ENCODE measurements around the gene RIOK2.
"Not testable (repeated sequence)": the region's sequence is repeated elsewhere in the genome, so short reads cannot be mapped to it uniquely, and the experiment has no call there.

The RIOK2 gene

GRCh38 chr5:97183100-97183929, at the start of gene RIOK2:
Gene RIOK2 (minus strand): TSS chr5:97183247. CDS start chr5:97183191, 56 bp downstream.
- DNase-seq: peak; percentile 93 to 95

DNA sequence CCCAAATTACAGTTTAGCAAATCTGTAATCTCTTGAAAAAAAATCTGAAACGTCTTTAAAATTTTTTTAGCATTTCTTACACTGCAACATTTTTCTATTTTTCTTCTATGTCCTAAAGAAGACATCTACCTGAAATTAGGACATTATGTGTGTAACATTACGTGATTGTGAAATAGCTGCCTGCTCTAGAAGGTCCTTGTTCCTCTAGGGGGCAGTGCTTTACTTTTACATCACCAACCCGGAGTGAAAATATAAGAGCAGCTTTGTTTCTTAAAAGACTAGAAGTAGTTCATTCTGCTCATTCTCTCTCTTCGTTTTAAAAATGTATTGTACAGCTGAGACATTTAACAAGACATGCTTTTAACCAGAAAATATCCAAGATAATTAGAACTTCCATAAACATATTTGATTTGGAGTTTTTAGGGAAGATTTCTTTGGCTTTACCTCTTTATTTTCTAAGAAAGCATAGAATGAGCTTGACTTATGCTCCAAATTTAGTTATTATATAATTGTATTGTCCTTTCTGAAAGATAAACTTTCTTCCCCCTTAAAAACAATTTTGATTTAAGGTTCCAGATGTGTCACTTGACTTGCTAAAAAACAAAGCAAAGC, 48.1 kb upstream of the RIOK2 start:
- DNase-seq: peak in 1 of 2 experiments; percentile 1

DNA sequence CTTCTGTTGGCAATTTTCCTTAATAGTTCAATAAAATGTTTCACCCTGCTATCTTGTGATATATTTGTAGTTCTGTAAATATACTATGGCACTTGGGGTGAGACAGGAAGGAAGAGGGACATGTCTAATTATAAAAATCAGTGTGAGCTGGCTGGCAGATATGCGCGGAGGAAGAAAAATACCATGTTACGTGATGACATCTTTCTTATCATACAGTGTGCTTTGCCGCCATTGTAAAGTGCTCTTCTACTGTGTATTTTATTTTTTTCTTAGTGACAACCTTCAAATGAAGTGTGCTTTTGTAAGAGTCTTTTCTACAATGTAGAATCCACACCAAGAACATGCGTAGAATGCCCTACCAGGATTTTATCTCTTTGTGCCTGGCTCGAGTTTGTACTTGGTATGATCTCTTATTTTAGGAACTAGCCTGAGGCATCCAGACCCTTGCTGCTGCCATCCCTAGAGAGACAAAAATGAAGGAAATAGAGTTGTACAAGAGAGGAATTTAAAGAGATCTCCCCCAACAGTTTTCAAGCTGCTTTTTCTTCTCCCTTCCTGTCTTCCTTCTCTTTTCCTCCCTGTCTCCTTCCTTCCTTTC, 46.7 kb upstream of the RIOK2 start:
- no peak for DNase-seq

GRCh38 chr5:97229196-97229595, 46.1 kb upstream of the RIOK2 start:
- DNase-seq: no peak

DNA sequence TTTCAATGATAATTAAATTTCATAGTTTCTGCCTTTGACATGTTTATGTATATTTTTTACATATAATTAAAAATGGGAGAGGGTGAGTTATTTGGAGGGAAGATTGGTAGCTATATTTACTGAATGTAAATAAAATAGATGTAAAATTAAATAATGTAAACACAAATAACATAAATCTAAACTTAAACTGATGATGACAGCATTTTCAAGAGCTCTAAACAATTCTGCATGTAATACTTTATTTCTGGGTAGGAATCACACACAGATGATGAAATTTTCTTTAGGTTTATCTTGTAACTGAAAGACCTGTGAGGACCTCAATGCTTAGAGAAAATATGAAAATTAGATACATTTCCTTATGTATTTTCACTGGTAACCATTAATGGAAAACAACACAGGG, 42.2 kb upstream of the RIOK2 start:
- no peak for DNase-seq

DNA sequence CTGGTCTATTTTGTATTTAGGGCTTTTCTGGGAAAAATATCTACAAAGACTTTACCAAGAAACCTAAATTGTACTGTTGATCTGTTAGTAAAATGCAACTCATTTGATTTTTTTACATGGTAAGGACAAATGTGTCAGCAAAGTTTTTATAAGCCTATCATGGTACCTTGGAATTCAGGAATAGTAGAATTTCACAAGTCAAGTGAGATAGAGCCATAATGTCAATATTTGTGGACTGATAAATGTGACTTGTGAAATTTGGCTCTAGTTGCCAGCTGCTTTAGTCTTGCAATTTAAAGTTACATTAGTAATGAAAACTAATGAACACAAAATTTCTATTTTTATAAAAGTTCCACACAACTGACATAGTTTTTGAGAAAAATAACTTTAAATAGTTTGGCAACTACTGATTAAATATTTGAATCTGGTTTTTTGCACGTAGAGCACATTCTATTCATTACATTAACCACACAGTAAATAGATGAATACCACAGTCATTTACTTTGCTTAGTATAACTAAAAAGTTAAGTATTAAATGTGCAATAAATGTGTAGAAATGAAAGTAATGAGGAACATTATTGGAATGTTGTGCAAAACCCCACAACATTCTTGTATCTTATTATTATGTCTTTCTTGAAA, 41.2 kb upstream of the RIOK2 start:
- DNase-seq: no peak

- no peak for DNase-seq
These were observed 40.5 kb upstream of the RIOK2 start for GRCh38 chr5:97223596-97223995.

GRCh38 chr5:97209343-97209742, 26.3 kb upstream of the RIOK2 start:
- no peak for DNase-seq

DNA sequence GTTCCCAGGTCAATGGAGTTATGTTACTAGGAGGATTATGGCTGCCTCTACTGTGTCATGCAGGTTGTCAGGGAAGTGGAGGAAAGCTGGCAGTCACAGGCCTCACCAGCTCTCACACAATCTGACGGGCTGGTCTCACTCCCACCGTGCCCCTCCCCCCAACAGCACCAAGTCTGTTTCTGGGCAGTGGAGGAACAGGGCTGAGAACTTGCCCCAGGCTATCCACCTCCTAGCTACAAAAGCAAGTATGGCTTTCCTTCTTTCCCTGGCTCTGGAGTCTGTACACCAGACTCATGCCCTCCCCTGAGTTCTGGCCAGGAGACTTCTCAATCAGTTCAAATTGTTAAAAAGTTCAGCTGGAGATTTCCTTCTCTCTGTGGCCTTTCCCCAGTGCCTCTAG, 25.7 kb upstream of the RIOK2 start:
- DNase-seq: no peak

DNA sequence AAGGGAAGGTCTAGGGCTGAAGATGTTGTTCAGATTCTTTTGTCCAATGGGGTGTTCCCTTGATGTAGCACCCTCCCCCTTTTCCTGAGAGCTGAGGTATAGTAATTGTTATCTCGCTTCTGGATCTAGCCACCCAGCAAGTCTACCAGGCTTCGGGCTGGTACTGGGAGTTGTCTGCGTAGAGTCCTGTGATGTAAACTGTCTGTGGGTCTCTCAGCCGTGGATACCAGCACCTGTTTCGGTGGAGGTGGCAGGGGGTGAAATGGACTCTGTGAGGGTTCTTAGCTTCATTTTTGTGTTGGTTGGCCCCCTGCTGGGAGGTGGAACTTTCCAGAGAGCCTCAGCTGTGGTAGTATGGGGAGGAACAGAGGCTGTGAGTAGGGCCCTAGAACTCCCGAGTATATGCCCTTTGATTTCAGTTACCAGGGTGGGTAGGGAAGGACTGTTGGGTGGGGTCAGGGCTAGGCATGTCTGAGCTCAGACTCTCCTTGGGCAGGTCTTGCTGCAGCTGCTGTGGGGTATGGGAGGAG, 25.2 kb upstream of the RIOK2 start:
- DNase-seq: no peak

DNA sequence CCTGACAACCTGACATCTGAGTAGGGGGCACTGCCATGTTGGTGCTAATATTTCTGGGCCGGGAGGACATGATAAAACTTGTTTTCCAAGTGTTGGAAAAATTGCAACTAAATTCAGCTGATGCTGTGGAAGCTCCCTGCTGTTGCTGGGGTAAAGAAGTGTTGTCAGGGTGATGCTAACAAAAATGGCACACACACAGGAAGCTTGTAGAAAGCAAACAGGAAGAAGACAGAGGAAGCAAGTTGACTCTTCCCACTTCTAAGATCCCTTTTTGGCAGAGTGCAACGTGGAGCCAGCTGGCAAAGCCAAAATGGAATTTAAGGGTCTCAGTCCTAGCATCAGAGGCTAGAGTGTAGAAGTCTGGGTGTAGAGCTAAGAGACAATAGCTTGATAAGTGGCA, 11.3 kb upstream of the RIOK2 start:
- DNase-seq: no peak

- DNase-seq: no peak
These were observed 10.3 kb upstream of the RIOK2 start for GRCh38 chr5:97193355-97193688.

DNA sequence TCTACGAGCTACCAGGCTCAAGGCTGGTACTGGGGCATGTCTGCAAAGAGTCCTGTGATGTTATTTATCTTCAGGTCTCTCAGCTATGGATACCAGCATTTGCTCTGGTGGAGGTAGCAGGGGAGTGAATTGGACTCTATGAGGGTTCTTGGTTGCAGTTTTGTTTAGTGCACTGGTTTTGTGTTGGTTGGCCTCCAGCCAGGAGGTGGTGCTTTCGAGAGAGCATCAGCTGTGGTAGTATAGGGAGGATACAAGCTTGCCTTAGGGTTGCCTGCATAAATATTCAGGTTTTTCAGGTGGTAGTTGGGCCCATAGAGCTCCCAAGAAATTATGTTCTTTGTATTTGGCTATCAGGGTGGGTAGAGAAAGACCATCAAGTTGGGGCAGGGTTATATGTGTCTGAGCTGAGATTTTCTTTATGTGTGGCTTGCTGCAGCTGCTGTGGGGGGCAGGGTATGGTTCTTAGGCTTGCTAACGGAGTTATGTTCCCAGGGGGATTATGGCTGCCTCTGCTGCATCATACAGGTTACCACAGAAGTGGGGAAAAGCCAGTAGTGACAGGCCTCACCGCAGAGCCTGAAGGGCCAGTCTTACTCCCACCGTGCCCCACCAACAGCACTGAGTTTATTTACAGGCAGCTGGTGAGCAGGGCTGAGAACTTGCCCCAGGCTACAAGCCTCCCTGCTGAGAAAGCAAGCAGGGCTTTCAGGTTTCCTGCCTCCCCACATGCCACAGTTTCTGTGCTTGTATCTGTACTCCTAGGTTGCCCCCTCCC, 9.7 kb upstream of the RIOK2 start:
- no peak for DNase-seq

DNA sequence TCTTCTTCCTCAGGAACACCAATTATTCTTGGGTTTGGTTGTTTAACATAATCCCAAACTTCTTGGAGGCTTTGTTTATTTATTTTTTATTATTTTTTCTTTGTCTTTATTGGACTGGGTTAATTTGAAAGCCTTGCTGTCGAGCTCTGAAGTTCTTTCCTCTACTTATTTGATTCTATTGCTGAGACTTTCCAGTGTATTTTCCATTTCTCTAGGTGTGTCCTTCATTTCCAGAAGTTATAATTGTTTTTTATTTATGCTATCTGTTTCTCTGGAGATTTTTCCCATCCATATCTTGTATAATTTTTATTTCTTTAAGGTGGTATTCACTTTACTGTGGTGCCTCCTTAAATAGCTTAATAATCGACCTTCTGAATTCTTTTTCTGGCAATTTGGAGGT, 8.8 kb upstream of the RIOK2 start:
- DNase-seq: no peak

- DNase-seq: not testable (repeated sequence)
These were observed 6.5 kb upstream of the RIOK2 start for GRCh38 chr5:97189523-97189922.

DNA sequence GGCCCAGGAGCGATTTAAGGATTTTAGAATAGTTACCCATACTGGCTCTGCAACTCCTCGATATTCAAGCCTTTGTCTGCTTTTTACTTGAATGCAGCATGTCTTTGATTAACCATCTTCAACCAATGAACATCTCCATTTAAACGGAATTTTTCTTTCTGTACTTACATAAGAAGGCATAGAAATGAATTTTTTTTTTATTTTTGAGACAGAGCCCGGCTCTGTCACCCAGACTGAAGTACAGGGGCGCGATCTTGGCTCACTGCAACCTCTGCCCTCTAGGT, 825 bp upstream of the RIOK2 start:
- DNase-seq: no peak

GRCh38 chr5:97182571-97183099, 412 bp downstream of the RIOK2 start:
- DNase-seq: no peak

GRCh38 chr5:97181856-97182545, 1.0 kb downstream of the RIOK2 start:
- no peak for DNase-seq

GRCh38 chr5:97179457-97179856, 3.6 kb downstream of the RIOK2 start:
- DNase-seq: not testable (repeated sequence)

- DNase-seq: no peak
These were observed 10.8 kb downstream of the RIOK2 start for GRCh38 chr5:97172227-97172626.

- DNase-seq: no peak
These were observed 11.3 kb downstream of the RIOK2 start for GRCh38 chr5:97171703-97172102.

DNA sequence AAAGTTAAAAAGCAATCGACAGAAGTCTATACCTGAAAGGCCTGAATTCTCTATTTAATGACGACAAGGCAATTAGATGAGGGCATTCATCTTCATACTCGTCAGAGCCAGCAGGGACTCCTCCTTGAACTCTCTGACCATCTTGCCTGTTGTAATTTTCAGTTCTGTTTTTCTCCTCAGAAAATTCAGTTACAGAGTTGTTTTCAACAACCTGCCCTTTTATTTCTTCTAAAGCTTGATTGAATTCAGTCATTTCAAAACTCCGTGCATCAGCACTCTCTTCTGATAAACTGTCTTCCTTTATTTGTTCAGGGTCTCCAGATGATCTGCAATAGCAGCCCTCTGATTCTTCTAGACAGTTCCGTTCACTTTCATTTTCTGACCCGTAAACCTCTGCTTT, 15.6 kb downstream of the RIOK2 start:
- no peak for DNase-seq
